RPMI8226 (cell line): ENCODE results near the gene GFOD1.

Experiments
- DNase-seq: peaks from one replicate; pipeline ENCODE4 v3.0.0-alpha.2; 2015

The GFOD1 gene

DNA sequence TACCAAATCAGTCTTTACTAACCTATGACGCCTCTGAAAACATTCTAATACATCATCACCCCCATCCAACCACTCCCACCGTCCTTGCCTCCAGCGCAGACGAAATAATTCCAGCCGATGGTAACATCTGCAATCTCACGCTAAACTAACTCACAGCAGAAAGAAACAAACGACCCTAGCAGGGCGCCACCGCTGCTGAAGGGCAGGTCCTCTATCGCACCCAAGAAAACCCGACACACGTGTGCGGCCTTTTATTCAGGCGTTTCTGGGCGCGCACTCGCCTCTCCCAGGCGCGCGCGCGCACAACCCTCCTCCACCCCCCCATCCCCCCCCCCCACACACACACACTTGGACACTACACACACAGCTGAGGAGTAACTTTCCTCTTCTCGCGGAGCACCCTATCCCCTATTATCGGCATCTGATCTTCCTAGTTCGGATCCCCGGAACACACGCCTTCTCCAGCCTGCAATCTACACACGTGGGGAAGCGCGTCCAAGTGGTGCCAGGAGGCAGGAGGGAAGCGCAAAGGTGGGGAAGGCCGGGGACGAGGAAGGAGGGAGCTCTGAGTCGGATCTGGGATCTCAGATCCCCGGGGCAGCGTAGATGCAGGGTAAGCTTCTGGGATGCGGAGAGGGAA lies 1.4 kb downstream of the GFOD1 start:
- peak; percentile 96 for DNase-seq

DNA sequence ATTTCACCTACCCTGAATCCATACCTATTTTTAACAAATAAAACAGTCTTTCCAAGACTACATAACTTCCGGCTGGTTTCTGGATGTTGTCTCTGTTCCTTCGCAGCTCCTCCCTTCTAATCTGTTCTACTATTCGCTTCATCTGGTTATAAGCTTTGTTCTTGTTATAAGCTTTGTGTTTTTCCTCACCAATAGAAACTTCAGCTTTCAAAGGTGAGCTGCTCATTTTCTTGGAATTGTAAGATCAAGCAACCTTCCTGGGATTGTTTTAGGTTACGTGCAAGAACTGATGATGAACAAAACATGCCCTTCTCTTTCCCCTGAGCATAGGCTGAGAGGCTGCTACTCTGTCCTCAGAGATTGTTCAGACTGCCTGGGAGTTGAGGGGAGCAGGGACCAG lies 2.1 kb downstream of the GFOD1 start:
- no peak for DNase-seq

DNA sequence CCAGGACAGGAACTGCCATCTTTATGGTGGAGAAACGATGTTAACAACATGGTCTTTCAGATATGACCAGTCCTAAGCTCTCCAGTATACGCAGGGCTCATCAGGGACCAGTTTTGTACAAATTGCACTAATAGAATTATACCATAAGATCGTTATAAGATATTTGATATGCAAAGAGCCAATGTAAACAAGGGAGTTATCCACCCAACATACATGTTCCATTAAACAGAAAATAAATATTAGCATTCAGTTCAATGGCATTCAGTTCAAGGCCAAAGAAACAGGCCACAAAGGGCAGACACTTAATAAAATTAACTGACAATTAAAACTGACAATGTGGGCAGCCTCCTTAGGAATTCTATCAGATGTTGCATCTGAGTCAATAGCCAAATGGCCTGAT lies 2.6 kb downstream of the GFOD1 start:
- DNase-seq = no peak

DNA sequence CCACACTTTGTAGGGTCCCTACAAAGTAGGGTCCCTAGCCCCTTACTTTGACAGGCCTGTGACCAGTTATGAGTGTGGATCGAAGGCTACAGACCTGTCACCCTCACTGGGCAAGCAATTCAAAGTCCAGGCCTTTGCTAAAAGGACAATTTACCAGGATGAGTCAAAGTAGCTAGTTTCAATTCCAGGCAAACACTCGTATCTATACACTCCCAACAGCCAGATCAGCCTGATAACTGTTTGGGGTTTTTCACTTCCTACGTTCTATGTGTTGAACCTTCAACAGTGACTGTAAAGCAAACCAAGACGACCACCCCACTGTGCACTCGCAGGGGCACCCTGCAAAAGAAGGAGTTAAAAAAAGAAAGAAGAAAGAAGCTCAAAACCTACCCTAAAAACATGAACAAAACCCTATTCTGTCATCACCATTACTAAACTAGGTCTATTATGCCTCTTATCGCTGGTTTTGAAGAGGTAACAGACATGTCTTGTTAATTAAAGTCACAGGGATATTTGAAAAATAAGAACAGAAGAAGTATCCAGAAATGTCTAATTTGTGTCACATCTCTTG lies 3.2 kb downstream of the GFOD1 start:
- DNase-seq = no peak

DNA sequence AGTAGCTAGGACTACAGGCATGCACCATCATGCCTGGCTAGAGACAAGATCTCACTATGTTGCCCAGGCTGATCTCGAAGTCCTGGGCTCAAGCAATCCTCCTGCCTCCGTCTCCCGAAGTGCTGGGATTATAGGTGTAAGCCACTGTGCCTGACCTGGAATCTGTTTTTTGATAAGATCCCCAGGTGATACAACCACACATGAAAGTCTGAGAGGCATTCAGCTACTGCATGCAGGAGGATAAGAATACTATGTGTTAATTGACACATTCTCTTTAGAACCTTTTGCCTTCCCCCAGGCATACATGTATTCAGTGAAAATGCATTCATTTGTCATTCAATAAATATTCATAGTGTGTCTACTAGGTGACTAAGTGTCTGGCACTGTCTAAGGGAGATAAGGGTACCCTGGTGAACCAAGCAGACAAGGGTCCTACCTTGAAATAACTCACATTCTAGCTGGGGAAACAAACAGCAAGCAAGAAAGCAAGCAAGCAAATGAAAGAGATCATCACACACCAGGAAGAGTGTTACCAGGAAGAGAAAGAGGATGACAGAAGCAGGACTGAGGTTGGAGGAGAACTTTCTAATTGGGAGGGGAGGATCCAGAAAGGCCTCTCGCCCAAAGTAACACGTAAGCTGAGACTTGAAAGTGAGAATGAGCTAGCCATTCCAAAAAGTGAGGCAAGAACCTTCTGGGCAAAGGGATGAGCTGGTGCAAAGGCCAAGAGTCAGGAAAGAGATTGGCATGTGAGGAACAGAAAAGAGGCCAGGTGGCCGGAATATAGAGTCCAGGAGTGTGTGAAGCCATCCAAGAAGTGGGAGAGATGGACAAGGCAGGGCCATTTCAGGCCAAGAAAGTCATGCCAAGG lies 6.5 kb downstream of the GFOD1 start:
- DNase-seq = no peak

DNA sequence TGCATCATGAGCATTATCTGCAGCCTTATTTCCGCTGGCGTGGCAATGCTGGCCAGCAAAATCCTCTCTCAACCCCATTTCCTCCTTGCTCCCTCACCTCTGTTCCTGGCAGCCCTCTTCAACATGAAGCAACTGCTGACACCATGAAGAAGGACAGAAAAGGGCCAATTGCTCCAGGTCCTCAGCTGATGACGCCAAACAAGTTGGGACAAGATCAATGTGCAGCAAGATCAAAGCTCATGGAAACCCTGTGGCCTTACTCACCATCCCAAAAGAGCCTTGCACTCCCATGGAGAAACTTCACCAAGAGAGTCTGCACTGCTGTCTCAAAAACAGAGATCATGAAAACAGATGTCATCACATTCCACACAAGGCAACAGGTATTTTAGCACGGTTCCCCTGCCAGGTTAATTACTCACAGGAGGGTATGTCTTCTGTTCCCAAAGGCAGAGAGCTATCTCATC lies 7.4 kb downstream of the GFOD1 start:
- DNase-seq = no peak

DNA sequence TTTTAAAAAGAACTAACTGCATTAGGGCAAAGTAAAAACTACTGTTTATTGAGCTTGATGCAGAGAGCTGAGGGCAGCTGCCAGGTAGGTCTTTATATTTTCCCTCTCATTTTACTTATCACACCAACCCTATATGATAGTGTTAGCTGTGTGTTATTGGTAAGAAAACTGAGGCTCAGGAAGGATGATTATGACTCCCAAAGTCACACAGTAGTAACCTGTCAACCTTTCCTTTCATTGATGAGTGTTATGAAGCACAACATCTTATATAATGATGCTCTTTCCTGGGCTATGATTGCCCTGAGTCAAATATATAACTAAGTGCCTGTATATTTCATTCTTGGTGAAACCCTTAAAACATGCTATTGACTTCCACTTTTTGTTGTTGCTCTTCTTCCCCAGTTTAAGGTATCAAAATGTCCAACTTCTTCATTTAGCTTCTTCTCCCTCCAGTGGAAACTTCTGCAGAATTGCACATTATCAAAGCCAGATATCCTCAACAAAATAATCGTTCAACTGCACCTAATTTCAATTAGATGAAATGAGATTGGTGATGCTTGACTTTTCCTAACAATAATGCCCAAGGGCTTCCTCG lies 8.1 kb downstream of the GFOD1 start:
- DNase-seq = no peak

DNA sequence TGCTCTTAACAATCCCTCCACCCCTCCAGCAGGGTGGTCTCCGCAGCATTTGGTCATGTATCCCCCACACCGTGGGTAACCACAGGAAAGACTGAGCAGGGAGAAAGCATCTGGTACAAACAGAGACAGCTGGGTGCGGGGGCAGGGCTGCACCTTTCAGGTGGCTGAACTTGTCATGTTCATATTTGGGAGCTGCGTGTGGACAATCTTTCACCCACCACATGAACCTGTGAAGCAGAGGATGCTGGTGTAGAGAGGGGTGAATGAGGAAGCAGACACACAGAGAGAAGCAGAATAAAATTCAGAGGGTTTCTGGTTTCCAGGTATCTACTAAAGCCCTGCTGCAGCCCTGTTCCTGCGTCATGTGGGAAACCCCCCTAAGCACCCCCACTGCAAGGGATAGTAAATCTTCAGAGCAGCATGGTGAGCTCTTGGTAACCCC lies 8.9 kb downstream of the GFOD1 start:
- no peak for DNase-seq

DNA sequence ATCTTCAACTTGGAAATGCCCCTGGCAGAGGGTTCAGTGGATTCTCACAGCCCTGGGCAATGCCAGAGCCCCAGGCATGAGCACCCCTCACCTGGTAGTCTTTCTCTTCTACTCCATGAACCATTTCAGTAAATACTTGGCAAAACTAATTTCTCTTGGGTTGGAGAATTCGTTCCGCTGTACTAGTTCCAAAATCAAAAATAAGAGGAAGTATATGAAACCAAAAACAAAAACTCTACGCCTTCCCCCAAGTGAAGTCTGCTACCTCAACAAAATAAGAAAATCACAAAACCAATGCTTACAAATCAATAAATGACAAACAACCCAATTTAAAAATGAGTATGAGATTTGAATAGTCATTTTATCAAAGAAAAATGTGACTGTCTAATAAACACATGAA lies 12.6 kb downstream of the GFOD1 start:
- no peak for DNase-seq

DNA sequence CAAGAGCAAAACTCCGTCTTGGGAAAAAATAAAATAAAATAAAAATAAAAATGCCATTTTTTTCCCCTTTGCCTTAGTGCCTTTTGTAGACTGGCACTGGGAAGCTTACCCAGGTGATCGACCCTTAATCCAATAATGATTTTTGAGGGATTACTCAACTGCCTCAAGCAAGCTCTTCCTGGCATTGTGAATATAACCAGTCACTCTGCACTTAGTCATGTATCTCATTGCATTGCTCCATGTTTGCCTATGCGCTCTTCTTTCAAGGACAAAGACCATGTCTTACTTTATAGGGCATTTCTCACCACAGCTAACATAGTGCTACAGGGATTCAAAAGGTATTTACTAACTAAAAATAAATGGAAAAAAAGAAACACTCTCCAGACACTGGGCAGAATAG lies 13.0 kb downstream of the GFOD1 start:
- no peak for DNase-seq

DNA sequence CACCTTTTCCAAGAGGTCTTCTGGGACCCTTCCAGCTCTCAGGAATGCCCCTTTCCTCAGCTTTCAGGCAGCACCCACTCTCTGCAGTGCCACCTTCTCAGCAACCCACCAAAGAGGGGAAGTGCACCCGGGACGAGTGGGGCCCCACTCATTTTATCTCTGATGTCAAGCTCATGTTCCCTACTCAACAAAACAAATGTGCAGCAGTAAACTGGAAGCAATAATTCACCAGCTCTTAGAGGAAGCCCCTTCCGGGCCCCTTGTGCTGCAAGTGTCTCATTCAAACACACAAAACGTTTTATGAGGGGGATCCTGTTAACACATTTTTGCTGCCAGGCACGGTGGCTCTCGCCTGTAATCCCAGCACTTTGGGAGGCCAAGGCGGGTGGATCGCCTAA lies 13.6 kb downstream of the GFOD1 start:
- no peak for DNase-seq

DNA sequence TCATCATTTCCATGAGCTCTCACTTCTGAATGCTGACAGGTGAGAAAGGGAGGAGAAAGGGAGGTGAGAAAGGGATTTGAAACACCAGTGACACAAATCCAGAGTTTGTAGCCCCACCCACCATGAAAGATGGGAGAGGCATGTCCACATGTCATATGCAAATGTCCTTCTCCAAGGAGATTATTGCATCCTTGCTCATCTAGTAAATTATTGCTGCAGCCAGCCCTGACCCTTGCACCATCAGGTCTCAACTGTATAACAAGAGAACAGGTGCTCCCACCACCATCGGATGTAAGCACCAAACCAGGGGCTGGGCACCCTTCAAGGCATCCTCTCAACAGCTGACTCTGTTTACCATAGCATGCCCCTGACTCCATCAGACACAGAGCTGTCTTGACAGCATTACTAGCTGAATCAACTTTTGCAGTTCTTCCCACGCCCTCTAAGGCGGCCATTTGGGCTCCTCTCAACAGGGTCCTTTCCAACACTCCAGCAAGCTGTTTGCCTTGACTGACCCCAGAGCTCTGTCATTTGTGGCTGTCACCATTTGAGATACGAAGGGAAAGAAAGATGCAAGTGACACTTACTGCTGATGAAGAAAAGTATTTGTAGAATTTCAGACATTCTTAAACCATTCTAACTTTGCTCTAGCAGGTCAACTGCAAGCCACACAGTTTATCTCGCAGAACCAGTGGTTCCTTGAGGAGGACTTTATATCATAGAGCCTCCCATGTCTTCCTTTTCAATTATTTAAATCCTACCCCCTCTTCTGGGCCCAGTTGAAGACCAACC lies 14.2 kb downstream of the GFOD1 start:
- DNase-seq = no peak

DNA sequence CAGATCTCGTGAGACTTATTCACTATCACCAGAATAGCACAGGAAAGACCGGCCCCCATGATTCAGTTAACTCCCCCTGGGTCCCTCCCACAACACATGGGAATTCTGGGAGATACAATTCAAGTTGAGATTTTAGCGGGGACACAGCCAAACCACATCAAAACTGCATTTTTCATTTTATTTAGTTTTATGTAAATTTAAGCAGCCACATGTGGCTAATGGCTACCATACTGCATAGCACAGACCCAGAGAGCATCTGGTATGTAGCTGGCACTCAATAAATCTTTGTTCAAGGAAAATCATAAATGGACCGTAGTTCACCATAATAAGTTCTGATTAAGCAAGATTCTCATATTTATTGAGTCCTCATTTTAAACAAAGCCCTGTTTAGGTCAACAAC lies 15.3 kb downstream of the GFOD1 start:
- no peak for DNase-seq

DNA sequence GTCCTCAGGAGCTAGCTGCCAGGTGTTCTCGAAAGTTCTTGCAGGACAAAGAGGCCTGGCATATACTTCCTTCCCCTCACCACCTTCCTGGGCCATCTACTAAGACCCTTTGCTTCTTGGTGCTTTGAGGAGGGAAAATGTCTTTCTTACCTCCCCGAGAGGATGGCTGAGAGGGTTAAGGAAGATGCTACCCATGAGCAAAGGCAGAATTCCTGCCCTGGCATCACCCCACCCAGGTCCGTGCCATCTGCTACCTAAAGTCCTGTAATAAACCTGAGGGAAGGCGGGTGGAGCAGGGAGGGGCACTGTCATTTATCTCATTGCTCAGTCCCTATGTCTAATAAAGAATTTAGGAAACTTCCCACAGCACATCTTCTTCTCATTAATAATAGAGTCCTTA lies 16.2 kb downstream of the GFOD1 start:
- no peak for DNase-seq

DNA sequence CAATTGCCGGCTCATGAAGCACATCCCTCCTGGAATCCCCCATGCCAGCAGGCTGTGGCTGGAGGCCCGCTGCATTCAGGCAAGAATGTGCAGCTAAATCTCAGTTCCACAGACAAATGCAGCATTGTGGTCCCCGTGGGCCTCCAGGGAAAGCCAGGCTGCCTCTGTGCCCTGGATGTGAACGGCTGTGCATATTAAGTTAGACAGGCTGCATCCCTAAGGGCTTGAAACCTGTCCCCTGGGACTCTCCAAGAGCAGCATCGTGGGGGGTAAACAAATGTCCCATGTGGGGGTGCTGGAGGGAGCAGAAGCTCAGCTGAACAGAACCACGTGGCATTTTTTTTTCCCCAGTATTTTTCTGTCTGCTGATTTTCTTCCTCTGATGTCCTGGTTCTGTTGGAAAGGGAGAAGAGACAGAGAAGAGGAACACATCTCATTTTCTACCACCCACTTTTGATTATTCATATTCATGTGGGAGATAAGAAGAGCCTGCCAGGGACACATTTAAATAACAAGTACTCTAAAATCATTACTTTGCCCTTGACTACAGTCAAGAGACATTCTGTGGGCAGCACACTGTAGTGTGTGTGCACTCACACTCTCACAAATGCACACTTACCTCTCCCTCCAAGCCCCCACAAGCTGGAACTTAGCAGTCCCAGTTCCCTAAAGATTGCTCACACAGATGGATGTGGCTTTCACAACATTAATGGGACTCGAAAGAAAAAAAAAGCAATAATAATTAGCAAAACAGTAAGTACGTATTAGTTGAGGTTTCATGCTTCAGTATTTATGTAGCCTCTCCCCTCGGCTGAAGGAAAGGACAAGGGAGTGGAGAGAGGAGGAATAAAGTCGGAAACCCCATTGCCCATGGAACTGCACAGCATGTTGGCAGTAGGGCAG lies 16.9 kb downstream of the GFOD1 start:
- no peak for DNase-seq

DNA sequence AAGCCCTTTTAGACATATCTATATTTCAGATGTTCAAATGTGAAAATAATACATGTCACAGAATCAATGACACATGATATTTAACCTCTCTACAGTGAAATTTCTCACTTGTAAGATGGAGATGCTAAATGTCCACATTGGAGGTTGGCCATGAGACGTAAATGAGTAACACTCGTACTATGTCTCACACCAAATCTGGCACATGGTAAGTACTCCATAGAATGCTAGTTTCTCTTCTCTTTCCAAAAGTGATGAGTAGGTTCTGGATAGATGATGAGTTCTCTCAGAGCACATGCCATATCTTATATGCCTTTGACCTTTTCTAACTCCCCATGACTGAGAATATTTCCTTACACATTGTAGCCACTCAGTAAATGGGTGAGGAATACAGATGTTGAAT lies 17.7 kb downstream of the GFOD1 start:
- DNase-seq = no peak

DNA sequence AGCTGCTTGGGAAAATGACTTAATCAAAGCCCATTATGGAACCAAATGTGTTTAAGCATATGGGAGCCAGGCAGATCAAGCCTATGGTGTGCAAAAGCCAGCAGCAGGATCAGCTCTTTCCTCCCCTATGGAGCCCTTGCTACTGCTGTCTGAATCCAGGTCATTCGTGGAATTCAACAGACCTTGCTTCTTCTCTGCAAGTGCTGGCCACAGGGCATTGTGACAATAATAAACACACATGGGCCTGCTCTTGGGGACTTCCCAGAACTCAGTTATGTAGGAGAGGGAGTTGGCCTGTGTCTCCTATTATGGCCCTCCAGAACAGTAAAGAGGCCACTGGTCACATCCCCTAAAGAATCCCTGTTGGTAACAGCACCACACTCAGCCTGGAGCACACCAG lies 18.6 kb downstream of the GFOD1 start:
- DNase-seq = no peak

DNA sequence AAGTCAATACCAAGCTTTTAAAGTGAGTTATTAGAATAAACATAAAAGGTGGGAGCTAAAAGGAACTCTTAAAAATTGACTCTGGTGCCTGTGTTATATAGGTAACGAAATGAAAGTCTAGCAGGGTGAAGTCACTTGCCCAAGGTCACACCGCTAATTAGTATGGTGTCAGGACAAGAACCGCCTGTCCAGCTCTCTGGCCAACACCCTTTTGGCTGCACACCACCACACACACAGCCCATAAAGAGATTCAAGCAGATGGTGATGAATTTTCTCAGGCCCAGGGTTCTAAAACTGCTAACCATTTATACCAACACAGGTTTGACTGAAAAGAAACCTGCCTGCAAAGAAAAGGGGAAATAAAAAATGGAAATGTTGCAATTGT lies 20.2 kb downstream of the GFOD1 start:
- no peak for DNase-seq

DNA sequence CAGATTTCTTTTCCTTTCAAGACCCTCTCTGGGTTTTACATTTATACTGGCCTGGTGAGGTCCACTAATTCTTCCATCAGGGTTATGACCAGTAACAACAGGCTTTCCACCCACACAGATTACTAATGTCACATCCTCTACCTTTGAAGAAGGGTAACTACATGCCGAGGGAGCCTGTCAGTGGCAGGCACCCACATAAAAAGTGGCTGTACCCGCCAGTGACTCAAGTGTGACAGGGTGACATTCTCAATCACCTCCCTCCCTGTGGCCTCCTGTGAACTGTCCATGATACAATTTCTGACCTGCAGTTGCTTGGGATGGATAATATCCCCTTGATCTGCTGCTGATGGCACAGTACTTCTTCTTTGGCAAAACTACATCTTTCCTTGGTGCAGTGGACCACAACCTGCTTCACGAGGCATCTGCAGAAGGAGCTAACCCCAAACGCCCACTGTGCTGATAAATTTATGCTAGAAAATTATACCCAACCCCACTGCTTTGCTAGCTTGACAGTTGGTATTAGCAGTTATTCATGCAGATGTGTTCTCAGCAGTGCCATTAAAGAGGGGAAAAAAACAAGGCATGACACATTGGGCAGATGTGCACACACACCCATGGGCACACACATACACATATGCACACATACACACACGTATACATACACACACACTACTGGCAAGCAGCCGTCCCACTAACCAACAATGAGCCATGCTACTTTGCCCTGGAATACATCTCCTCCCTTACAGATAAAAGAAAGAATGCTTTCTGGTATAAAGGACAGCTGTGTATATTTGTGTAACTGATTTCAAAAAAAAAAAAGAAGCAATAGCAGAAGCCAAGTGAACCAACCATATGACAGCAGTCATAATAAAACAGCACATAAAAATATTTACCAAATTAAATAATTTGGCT lies 20.8 kb downstream of the GFOD1 start:
- no peak for DNase-seq

DNA sequence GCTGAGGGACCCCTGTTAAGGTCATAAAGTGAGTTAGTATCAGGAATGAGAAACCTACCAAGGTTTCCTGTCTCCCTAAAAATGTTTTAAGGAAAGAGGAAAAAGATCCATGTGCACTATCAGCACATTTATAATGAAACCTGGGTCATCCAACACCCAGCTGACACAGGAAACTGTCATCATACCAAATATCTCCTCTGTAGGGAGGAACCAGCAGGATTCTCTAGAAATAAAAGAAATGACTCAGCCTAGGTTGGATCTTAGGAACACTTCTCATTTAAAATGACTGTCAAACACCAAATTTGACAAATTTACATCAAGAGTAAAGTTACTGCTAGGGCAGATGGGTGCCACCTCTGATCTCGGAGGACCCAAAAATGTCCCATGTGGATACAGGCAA lies 21.7 kb downstream of the GFOD1 start:
- DNase-seq = no peak

DNA sequence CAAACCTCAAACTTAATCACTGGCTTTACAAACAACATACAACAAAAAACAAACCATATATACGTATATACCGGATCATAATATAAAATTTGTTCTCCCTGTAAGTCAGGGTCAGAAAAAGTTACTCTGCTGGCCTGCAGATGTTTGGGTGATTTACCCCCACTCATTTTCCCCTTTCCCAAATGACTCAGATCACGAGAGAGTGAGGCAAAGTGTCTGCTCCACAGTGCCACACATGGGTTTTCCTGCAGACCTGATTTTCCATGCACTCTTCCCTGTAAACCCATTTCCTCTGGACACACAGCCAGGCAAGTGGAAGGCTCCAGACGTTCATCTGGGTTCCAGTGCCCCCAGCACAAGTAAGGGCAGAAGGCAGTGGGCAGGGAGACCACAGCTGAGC lies 23.5 kb downstream of the GFOD1 start:
- DNase-seq = no peak
